Measurements from ENCODE around the gene BBX.

- TF ChIP-seq, protein P1, sequence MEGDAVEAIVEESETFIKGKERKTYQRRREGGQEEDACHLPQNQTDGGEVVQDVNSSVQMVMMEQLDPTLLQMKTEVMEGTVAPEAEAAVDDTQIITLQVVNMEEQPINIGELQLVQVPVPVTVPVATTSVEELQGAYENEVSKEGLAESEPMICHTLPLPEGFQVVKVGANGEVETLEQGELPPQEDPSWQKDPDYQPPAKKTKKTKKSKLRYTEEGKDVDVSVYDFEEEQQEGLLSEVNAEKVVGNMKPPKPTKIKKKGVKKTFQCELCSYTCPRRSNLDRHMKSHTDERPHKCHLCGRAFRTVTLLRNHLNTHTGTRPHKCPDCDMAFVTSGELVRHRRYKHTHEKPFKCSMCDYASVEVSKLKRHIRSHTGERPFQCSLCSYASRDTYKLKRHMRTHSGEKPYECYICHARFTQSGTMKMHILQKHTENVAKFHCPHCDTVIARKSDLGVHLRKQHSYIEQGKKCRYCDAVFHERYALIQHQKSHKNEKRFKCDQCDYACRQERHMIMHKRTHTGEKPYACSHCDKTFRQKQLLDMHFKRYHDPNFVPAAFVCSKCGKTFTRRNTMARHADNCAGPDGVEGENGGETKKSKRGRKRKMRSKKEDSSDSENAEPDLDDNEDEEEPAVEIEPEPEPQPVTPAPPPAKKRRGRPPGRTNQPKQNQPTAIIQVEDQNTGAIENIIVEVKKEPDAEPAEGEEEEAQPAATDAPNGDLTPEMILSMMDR (IDR thresholded peaks at IDR 0.05): no peak
- no peak for TF ChIP-seq POLR2AphosphoS5 (IDR thresholded peaks at IDR 0.05)
- TF ChIP-seq POLR2A (IDR thresholded peaks at IDR 0.05): no peak
These were observed 69.3 kb downstream of the BBX start for GRCh38 chr3:107592073-107592472.
